C4-2B (cell line): Measurements from ENCODE around the gene HNRNPA2B1.

Experiments used
- H3K27ac ChIP-seq: fragments of 450-650 bp; 2 replicates; pipeline ENCODE4 v1.5.1; 2017
- CTCF ChIP-seq: fragments of 450-650 bp; conservative IDR thresholded peaks from 2 replicates; pipeline ENCODE4 v1.5.1; 2017; ENCODE audit warnings: mild to moderate bottlenecking
- ZFX ChIP-seq: fragments of 450-650 bp; IDR thresholded peaks from 2 replicates; pipeline ENCODE4 v1.6.1; 2017

The HNRNPA2B1 gene

DNA sequence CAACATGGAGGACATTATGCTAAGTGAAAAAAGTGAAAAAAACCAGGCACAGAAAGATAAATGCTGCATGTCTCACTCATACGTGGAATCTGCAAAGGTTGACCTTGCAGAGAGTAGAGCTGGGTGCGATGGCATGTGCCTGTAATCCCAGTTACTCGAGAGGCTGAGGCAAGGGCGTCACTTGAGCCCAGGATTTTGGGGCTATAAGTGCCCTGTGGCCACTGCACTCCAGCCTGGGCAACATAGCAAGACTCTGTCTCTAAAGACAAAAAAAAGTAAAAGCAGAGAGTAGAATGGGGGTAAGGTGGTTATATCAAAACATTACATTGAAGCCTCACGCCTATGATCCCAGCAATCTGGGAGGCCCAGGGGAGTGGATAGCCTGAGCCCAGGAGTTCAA lies 23.8 kb upstream of the HNRNPA2B1 start:
- no peak overlapping the region for H3K27ac ChIP-seq
- no peak for TF ChIP-seq CTCF
- TF ChIP-seq ZFX, result no peak

GRCh38 chr7:26216049-26216448 lies 15.5 kb upstream of the HNRNPA2B1 start:
- no peak overlapping the region for H3K27ac ChIP-seq
- TF ChIP-seq CTCF, result no peak
- TF ChIP-seq ZFX, result no peak

GRCh38 chr7:26213807-26214515 lies 13.4 kb upstream of the HNRNPA2B1 start:
- H3K27ac ChIP-seq, result no peak overlapping the region
- no peak for TF ChIP-seq CTCF
- TF ChIP-seq ZFX, result no peak

- no peak overlapping the region for H3K27ac ChIP-seq
- TF ChIP-seq CTCF (no peak), ZFX (no peak)
Measured at GRCh38 chr7:26212921-26213718, 12.6 kb upstream of the HNRNPA2B1 start.

DNA sequence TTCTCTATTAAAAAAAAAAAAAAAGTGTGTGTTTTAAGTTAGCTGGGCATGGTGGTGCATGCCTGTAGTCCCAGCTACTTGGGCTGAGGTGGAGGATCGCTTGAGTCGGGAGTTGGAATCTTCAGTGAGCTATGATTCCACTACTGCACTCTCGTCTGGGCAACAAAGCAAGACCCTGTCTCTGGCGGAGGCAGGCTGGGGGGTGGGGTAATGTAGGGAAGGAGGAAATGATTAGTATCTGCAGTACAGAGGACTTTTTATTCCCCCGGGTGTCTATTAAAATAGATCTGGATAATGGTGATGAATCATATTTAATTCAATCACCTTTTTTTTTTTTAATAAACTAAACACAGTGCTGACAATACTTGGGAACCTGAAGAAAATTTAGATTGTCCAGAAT lies 7.5 kb upstream of the HNRNPA2B1 start:
- no peak overlapping the region for H3K27ac ChIP-seq
- TF ChIP-seq ZFX, result no peak
- TF ChIP-seq CTCF, result no peak

GRCh38 chr7:26203016-26203415 lies 2.5 kb upstream of the HNRNPA2B1 start:
- H3K27ac ChIP-seq, result no peak overlapping the region
- TF ChIP-seq CTCF, result no peak
- no peak for TF ChIP-seq ZFX
